Myocyte (in vitro differentiated cells): ENCODE results near the gene TXNDC5. TPM values are rescaled to one million over a fixed set of nuclear protein-coding genes. Genes with fewer than 3 reads are reported as not detected.
A peak's percentile ranks its signal among the peaks of the same experiment; 100 is the strongest.

Experiments
- DNase-seq: peaks from one replicate; pipeline ENCODE4 v3.0.0-alpha.2; 2012; ENCODE audit warnings: low read depth
- polyA plus RNA-seq: library from polyadenylated mRNA; unstranded; fragments of >200 nt; gene quantifications from one replicate; pipeline ENCODE4 v1.2.1, GENCODE V29; 2012; ENCODE audit warnings: missing spikeins
- total RNA-seq: library from RNA; depleted of rRNA; stranded (reverse); fragments of >200 nt; gene quantifications from 2 replicates; pipeline ENCODE4 v1.2.3, GENCODE V29; 2014

TXNDC5 gene
- 138 and 162 TPM in 2 replicates for total RNA-seq
- polyA plus RNA-seq = 143 TPM

DNA sequence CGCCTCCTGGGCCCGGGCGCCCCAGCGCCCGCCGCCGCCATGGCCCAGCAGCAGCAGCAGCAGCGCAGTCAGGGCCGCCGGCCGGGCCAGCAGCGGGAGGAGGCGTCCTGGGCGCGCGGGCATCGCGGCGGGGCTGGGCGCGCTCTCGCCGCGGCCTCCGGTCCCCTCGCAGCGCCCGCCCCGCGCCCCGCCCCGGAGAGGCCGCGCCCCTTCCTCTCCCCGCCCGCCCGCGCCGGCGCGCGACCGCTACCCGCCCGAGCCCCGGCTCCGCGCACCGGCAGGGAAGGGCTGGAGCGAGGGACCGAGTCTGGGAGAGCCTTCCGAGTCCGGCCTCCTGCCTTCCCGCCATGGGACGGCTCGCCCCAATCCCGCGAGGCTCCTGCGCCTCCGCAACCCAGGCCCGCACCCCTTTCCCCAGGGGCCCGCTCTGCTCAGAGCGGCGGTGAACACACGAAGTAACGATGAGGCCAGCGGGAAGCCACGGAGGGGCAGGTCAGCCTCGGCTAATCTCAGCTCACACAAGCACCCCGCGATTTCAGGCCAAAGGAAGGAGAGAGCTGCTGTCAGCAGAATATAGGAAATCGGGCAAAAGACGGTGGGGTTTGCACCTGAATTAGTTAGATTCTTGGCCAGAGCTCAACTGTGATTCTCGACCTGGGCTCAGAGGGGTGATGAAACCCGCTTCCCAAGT, at the start of gene TXNDC5:
Gene TXNDC5 (minus strand): TSS at position 135 of the 691 bp plus-strand sequence. CDS start 12 bp downstream, at position 123.
- DNase-seq = peak; percentile 82

DNA sequence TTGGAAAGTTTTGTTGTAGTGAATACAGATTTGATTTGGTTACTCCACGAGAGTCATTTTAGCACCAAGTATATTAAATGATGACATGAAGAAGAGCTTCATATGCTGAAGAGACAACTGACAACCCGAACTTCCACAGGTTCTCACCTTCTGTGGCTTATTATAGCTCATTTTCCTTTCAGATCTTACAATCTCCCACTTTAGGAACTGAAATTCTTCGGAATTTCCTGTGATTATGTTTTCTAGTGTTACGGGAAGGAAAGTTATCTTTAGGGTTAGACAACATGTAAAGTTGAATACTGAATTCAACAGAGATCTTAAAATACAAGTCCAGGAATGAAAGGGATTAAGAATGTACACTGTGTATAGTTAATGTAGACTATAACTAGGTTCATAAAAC, 49.6 kb upstream of the TXNDC5 start:
- no peak for DNase-seq

DNA sequence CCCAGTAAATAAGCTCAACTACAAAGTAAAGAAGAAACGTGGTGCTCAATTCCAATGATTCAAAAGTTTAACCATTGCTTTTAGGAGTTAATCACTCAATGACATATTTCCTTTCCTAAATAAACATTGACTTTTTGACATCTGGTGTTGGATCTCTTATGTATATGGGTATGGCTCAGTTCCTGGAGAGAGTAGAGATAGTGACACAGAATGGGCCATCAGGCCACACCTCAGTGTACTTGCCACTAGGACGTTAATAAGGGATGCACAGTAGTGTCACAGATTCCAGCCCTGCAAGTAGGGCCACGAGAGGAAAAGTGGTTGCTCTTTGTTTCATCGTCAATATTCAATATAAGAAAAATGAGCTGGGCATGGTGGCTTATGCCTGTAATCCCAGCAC, 48.9 kb upstream of the TXNDC5 start:
- DNase-seq = no peak

DNA sequence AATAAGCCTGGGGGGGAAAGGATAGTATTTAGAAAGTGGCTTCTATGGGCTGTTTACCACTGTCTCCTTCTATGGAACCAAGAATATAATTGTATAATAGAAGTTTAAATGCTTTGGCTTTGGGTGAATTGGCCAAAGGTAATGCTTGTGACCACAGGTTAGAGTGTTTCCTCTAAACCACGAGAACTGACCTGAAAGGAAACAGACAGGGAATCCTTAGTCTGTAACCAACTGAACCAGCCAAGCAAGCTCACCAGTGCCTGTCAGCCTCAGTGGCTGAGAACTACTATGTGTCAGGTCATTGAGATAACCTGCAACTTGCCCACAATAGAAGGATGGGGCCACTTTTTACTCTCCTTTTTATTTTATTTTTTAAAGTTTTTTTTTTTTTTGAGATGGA, 47.9 kb upstream of the TXNDC5 start:
- DNase-seq = no peak

DNA sequence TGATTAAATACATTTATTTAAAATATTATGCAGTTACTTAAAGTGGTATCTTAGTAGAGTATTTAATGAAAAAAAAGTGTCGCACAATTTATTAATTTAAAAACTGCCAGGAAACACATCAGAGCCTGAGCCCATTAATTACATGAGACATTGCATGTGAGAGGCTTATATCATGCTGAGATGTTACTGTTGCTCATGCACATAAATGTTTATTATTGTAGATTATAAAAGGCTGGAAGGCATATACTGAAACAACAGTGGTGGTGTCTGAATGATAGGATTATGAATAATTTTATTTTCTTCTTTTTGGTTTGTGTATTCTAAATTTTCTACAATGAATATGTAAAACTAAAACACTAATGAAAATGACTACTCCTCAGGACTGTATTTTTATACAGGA, 45.7 kb upstream of the TXNDC5 start:
- DNase-seq = no peak

DNA sequence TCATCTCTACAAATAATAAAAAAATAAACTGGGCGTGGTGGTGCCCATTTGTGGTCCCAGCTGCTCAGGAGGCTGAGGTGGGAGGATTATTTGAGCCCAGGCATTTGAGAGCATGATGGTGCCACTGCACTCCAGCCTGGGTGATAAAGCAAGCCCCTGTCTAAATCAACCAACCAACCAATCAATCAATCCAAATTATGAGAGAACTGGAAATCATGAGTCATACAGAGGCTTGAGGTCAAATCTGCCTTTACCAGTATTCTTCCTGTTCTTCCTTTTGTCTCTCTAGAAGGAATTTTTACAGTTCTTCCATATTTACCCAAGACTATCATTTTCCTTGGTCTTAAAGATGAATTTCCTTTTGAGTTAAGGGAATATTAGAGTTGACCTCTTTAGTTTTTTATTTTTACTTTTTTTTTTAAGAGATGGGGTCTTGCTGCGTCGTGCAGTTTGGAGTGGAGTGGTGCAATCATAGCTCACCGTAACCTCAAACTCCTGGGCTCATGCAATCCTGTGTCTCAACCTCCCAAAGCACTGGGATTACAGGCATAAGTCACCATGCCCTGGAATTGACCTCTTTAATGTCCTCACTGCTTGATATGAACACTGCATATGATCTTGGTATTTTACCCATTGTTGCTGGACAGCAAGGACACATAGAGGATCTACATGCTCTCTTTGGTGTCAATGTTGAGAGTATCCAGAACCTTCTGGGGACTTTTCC, 44.1 kb upstream of the TXNDC5 start:
- no peak for DNase-seq

DNA sequence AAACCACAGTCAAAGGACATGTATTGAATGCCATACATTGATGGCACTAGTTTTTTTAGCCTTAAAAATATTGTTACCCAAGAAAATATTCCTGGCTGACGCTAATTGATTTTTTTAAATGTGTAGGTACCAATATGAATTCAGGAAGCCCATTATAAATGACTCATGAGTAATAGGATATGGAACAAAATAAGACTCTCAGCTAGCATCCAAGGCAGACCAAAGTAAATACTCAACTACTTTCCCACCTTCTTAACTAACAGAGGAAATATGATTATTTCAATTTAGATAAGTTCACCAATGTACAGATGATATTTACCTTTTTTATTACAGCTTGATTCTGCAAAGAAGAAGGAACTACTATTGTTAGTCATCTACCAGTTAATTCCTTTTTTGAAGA, 43.2 kb upstream of the TXNDC5 start:
- no peak for DNase-seq

DNA sequence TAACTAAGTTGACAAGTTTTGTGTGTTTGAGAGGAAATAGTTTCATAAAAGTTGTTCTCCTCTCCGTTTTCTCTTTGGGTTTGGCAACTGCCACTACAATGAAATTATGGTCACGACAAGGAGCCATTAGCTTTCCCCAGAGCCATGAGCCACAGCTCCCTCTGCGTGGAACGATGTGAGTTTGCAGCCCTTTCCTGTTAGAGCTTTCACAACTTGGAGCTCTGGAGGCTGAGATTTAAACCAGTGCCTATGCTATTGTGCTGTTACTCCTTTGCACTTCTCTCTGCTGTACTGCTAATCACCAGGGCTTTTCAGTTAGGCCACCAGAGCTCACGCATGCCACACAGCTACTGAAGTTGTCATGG, 29.3 kb upstream of the TXNDC5 start:
- no peak for DNase-seq

DNA sequence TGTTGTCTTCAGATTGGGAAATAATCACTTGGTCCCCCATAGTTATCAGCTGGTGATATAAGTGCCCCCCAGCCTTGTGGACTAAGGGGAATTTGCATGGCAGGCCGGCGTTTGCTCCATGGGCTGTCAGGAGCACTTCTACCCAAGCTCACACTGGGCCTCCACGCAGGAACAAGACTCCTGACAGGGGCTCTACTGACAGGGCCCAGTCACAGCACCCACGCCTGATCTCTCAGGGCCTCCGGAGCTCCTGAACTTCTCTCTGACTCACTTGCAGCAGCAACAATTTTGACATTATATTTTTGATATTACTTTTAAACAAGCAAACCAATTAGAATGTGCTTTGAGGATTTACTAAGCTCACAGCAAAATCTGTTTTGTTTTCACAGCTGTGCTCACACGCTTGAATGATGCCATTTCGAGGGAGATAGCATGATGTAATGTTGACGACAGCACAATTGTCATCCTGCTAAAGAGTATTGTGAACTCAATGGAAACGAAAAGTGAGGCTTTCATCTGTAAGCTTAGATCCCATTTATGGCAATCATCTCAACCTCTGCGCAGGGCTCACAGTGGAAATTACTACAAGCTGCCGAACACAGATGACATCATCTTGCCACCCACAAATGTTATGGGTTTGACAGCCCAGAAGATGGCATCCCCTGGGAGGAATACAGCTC, 28.7 kb upstream of the TXNDC5 start:
- DNase-seq = peak; percentile 27

DNA sequence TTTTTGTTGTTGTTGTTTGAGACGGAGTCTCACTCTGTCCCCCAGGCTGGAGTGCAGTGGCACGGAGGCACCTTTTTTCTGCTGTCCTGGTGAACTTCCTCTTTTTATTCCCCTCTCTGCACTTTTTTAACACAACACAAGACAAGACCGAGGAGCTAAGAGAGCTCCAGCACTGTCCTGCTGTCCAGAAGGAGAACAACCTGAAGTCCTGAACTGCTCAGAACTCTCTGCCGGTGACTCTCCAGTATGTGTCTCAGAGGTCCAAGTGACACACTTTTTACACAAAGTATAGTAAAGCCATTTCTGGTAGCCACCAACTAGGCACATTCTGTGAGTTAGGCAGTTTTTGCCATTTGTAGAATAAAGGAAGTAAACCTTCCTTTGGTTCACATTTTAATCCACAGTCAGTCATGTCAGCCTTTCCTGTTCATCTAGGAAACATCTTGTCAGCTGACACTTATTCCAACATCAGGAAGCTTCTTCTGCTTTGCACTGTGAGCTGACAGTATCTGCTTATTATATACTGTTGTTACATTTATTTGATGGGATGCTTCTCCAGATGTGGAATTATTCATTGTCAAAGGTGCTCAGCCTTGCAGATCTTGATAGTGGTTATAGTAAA, 28.1 kb upstream of the TXNDC5 start:
- DNase-seq = no peak

DNA sequence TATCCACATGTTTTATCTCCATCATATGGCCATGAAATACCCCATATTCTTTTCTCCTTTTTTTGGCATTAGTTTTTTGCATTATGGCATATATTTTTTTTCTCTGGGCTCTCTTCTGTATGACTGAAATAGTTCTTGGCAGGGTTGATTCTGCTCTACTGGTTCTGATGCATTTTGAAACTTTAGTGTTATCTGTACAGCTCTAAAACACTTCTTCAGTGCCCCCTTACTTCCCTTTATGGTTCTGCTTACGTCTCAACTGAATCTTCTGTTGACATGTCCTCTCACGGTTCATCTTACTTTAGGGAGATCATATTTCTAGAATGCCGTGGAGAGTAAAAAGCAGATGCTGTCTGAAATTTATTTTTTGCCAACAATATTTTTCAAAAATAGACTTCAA, 23.2 kb upstream of the TXNDC5 start:
- no peak for DNase-seq

DNA sequence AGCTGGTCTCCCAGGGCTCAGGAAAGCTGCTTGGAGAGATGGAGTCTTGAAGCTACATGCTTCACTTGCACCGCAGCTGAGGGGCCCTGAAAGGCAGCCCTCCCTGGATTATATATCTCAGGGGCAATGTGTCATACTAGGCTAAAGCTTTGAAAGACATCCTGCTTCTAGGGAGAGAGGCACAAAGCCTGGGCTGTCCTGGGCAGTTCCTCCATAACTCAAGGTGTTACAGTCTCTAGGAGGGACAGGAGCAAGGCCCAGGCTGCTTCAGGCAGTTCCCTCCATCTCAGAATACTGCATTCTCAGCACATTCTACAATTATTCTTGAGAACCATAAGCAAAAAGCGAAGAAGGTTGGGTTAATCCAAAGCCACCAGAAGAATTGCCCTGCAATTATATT, 22.0 kb upstream of the TXNDC5 start:
- no peak for DNase-seq

DNA sequence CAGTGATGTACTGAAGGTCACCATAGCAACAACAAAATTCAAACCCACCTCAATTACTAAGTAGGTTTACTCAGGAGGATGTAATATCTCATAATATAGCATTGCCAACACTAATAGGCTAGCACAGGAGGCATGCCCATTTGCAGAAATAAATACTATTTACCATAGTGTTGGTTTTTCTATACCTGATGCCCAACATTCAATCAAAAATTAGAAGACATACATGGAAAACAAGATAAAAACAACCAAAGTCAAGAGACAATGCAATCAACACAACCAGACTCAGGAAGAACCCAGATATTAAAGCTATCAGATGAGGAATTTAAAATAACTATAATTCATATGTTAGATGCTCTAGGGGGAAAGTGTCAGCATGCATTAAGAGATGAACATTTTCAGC, 14.3 kb upstream of the TXNDC5 start:
- no peak for DNase-seq

DNA sequence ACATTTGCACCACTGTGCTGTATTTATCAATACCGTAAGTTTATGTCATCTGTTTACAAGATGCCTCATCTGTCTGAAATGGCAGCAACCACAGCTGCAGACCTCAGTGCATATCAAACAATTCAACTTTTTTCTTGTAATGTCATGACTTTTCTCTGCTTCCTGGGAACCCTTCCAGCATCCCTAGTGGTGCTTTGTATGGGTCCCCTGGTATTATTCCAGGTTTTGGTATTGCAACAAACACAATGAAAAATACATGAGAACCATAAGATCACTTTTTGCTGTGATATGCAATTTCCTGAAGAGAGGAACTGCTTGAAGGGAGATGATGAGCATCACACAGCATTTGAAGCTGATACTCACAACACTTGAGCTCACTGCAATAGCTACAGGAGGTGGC, 12.0 kb upstream of the TXNDC5 start:
- DNase-seq = peak; percentile 17

DNA sequence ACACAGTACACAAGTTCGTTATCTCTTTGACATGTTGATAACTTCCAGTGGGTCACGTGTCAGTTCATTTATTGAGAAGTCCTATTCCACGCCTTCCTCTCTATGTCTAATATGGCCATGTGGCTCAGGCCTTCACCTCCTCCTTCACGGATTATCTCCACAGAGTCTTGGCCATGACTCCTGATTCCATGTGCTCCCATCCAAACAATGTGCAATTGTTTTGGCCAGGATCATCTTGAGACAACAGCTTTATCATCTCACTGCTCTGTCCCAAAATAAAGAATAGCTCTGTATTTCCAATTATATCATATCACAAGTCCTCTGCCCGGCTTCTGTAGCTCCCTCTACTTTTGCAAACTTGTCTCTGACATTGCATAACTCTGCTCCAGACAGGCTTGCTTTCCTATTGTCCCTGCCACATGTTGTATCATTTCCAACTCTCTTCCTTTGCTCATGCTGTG, 11.1 kb upstream of the TXNDC5 start:
- DNase-seq = no peak

DNA sequence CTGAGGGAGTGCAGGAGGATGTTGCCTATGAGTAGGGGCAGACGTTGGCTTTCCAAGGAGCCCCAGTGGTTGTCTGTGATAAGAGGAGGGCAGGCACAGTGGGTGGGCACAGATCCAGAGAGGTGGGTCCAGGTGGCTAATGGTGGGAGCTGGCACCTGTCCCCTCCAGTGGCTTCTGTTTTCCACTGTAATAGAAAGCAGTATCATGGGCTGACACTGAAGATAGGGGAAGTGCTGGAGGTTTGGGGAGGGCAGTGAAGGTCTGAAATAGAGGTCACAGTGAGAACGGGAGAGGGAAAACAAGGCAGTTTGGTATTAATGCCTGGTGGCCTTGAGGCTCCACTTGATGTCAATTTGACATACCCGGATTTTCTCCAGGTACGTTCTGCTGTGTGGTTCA, 10.5 kb upstream of the TXNDC5 start:
- no peak for DNase-seq

DNA sequence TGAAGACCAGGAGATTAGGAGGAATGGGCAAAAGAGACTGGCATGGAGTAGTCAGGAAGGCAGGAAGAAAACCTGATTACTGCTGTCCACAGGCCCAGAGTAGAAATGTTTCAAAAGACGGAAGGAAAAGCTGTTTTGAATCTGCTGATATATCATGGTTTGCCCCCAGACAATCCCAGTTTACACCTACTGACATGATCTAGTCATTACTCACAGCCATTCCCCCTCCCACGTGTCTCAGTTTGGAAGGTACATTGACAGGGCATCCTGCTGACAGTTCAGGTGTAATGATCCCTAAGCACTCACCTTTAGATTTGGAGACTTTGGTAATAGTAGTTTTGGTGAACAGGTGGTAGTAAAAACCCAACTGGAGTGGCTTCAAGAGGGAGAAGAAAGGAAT, 9.8 kb upstream of the TXNDC5 start:
- no peak for DNase-seq

DNA sequence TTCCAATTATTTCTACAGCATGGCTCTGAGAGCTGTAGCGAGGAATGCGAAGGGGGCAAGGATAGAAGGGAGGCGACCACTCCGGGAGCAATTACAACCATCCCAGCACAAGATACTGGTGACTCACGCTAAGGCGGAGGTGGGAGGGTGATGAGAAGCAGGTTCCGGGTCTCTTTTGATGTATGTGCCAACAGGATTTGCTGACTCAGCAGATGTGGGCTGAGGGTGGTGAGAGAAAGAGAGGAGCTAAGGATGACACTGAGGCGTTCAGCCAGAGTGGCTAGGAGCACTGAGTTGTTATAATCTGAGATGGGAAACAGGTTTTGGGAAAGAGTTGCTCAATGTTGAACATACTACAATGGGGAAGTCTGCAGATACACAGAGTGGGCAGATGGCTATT, 9.3 kb upstream of the TXNDC5 start:
- no peak for DNase-seq

DNA sequence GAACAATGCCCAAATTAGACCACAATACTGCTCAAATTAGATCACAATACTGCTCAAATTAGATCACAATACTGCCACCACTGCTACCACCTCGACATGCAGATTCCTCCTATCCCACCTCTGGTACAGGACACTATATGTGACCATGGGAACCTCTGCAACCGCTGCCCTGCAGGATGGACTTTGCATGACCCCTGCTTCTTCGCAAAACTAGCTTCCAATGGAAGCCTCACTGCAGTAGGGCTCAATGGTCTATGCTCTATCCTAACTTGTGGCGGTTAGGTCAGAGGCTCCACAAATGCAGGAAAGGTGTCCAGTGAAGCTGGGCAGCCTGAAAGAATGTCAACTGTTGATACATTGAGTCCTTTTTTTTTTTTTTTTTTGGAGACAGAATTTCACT, 7.8 kb upstream of the TXNDC5 start:
- no peak for DNase-seq

DNA sequence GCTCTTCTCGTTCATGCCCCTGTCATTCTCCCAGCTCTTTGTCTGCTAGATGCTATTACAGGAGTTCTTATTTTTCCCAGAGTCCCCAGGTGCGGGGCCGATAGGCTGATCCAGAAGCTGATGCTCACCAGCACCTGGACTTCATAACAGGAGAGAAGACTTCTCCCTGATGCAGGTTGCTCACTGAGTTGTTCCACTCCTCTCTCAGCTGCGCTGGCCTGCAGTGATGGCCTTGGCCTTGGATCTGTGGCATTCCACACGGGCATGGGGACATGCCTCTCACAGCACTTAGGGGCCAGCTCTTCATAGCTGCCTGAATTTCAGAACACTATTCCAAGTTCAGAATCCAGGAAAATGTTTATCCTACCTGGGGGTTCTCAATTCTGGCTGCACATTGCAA, 7.1 kb upstream of the TXNDC5 start:
- DNase-seq = no peak

DNA sequence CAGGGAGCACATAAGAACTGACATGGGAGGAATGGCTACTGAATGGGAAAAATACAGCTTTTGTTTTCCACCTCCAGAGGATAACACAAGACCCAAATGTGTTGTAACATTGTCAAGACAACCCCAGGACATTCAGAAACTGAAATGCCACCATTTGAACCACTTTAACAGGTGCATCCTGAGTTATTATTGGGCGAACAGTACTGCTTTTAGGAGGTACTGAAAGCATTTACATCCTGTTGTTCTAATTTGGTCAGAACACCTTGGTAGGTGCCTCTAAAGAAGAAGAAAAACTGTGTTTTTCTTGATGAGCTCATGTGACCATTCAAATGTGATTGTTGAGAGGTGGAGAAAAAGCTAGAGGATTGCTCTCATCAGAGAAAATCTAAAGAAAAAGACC, 6.4 kb upstream of the TXNDC5 start:
- no peak for DNase-seq
